Activated T-helper 9 cell treated with anti-CD3 and anti-CD28 coated beads, Interleukin-2, amount 50 U/mL, for 16 hours (primary cell): ENCODE data around the gene PLCL2.
"Not testable (repeated sequence)": the region's sequence is repeated elsewhere in the genome, so short reads cannot be mapped to it uniquely, and the experiment has no call there.

Source experiments
- DNase-seq: peaks from one replicate; pipeline ENCODE4 v3.0.0-alpha.2; 2020; ENCODE audit warnings: low read depth

PLCL2 gene

DNA sequence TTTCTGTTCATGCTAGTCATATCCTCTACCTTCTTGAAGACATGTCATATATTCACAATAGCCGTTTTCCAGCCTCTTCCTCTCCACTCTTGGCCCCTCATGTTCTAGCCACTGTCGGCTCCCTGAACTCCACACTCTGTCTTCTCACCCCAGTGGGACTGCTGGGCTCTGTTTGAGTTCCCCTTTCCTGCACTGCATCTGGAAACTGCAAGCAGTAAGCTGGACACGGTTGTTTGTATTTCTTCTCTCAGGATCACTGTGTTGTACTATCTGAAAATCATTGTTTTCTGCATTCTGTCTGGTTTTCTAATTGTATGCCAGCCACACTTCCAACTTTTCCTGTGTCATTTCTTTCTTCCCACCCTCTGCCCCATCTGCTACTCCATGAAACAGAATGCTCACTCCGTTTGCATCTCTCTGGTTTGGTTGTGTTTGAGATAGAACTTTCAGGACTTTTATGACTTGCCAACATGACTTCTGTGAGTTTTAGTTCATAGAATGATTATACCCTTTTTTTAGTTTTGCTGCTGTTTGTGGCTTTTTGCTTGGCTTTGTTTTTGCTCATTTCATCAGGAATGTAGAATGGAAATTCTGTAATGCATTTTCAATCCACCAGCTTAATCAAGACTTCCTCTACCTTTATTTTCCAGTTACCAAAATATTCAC, 192.3 kb downstream of the PLCL2 start:
- no peak for DNase-seq

DNA sequence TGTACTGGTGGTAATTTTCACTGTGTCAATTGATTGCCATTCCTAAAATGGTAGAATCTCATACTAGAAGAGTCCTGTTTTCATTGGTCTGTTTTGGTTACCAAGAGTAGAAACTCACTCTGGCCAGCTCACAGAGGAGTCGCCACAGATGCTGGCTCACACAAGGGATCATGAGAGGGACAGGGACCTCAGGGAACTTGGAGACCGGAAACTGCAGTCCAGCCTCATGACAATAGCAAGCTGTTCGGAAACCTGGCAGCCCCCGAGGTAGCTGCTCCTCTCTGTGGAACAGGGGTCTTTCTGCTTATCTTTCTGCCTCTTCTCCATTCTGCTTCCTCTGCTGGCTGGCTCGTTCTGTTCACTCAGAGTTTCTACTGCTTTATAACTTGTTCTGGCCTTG, 192.9 kb downstream of the PLCL2 start:
- DNase-seq: no peak

- no peak for DNase-seq
Measured at GRCh38 chr3:17078926-17079465, 194.2 kb downstream of the PLCL2 start.

DNA sequence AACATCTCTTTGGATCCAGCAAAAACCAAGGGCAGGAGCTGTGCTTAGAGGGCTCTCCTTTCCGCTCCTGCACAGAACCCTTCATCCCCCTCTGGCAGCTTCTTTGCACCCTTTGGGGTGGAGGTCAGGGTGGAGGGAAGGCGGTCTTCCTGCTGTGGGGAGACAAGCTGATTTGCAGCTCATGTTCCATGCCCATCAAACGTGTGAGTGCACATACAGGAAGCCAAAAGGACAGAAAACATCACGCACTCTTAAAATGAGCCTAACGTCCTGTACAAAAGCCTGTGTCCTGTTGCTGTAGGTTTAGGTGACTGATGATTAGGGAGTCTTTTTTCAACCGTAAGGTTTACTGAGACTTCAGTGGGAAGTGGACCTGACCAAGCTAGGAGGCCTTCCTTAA, 195.2 kb downstream of the PLCL2 start:
- no peak for DNase-seq

- no peak for DNase-seq
Measured at GRCh38 chr3:17081520-17081919, 196.8 kb downstream of the PLCL2 start.

- no peak for DNase-seq
Measured at GRCh38 chr3:17087509-17087908, 202.8 kb downstream of the PLCL2 start.

- DNase-seq: no peak
Measured at GRCh38 chr3:17088017-17088416, 203.3 kb downstream of the PLCL2 start.

DNA sequence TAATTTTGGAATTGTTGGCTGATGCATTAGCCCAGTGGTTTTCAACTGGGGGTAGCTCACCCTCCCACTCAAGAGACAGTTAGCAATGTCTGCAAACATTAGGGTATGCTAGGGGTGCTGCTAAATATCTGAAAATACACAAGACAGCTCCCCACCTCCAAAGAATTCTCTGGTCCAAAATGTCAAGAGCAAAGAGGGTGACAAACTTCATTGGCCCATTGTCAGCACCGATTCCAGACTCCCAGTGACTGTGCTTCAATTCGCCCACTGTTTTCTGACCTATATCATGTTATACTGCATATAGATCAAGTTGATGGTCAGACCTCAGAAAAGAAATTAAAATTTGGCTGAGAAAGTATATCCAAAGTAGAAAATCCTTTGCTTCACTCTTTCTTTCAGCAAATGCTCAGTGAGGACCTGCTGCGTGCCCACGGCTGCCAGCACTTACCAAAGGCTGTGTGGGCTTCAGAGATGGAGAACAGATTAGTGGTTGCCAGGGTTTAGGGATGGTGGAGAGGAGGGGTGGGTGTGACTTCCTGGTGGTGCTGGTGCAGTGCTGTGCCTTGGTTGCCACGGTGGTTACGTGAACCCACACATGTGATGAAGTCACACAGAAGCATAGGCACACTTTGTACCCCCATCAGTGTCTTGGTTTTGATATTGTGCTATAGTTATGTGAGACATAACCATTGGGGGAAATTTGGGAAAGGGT, 204.0 kb downstream of the PLCL2 start:
- DNase-seq: peak; percentile 2

- no peak for DNase-seq
Measured at GRCh38 chr3:17089314-17089700, 204.6 kb downstream of the PLCL2 start.

GRCh38 chr3:17090280-17090983, 205.7 kb downstream of the PLCL2 start:
- no peak for DNase-seq

GRCh38 chr3:17091910-17092582, 207.3 kb downstream of the PLCL2 start:
- no peak for DNase-seq

- DNase-seq: no peak
Measured at GRCh38 chr3:17092583-17092933, 207.8 kb downstream of the PLCL2 start.

DNA sequence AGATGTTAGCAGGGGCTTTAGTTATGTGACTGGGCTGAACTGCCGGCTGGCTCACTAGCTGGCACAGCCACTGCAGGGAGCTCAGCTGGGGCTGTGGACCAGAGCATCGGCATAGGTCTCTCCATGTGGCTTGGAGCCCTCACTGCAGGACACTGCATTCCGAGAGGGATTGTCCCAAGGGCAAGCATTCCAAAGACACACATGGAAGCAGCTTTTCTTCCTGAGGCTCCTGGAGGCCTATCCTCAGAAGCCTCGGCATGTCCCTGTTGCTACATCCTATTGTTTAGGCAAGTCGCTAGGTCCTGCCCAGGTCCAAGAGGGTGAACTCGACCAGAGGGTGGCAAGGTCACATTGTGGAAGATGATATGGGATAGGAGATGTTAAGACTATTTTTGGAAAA, 209.8 kb downstream of the PLCL2 start:
- no peak for DNase-seq

- no peak for DNase-seq
Measured at GRCh38 chr3:17103579-17103978, 218.8 kb downstream of the PLCL2 start.

GRCh38 chr3:17106801-17107200, 222.0 kb downstream of the PLCL2 start:
- not testable (repeated sequence) for DNase-seq

DNA sequence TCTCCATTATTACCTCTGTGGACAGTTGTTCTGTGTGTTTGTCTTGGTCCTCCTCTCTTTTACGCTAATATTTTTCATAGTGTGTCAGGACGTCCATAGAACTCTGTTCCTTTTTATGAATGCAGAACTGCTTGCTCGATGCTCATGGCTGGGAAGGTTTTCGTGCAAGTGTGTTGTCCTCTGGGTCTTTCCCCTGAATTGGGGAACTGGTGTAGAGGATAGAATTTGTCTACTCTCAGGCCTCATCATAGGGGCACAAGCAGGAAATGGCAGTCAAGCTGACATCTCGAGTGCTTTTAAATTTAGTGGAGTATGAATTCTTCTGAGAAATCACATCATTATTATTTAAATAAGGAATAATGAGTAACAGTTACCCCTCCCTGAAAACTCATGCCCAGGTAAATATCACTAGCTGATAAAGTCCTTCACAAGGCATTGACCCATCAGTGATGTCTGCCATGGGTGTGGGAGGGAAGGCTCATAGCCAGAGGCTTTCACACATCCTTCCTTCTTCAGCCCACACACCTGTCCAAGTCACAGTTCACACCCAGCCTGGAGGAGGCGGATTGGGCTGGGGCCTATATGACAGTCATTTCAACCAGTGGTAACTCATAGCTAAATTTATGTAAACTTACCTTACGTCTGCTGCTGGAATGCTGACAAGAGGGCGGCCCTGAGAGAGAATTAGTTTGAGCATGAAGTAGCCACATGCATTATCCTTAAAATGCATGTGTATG, 226.1 kb downstream of the PLCL2 start:
- DNase-seq: no peak

- no peak for DNase-seq
Measured at GRCh38 chr3:17111586-17111985, 226.8 kb downstream of the PLCL2 start.

DNA sequence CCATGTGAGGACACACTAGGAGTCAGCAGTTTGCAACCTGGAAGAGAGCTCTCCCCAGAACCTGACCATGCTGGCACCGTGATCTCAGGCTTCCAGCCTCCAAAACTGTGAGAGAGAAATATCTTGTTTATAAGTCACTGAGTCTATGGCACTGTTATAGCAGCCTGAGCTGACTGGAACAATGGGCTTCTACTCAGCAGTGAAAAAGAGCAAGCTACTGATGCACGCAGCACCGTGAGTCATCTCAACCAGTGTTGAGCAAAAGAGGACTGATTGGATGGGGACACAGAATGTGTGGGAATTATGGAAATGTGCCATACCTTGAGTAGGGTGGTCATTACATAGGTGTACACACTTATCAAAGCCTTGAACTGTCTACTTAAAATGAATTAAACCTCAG, 230.4 kb downstream of the PLCL2 start:
- no peak for DNase-seq

- DNase-seq: no peak
Measured at GRCh38 chr3:17116007-17116600, 231.3 kb downstream of the PLCL2 start.

DNA sequence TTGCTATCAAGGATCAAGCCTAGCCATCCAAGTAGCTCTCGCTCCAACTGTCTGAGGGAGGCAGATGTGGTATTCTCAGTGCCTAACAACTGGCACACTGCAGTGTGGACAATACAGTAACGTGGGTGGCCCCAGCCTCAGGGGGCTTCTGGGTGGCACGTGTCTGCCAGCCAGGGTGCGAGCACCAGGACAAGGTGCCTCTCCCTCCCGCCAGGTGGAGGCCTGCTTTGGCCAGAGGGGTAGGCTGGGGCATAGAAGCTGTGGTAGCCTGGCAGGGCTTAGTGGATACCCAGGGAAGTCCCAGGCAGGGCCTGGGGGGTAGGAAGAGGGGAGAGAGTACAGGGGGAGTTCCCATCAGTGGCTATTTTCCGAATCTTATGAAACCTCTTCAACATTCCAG, 234.0 kb downstream of the PLCL2 start:
- DNase-seq: no peak
